NCI-H1417 (cell line): ENCODE data around the gene OVCA2.

Source experiments
- DNase-seq, 3 experiments: peaks; one replicate each; lab custom pipeline; 2025; lab: John Stamatoyannopoulos, UW

Gene OVCA2

GRCh38 chr17:2065949-2066400, 24.2 kb downstream of the OVCA2 start:
- no peak for DNase-seq

GRCh38 chr17:2067048-2067561, 25.3 kb downstream of the OVCA2 start:
- no peak for DNase-seq

- no peak for DNase-seq
Observed at GRCh38 chr17:2067608-2068024, 25.8 kb downstream of the OVCA2 start.

GRCh38 chr17:2068031-2068518, 26.3 kb downstream of the OVCA2 start:
- DNase-seq, result no peak

GRCh38 chr17:2068519-2069051, 26.8 kb downstream of the OVCA2 start:
- peak in 1 of 3 experiments; percentile 5 for DNase-seq

GRCh38 chr17:2070241-2071023, 28.6 kb downstream of the OVCA2 start:
- no peak for DNase-seq

- no peak for DNase-seq
Observed at GRCh38 chr17:2071024-2071385, 29.2 kb downstream of the OVCA2 start.

GRCh38 chr17:2071455-2072281, 29.8 kb downstream of the OVCA2 start:
- DNase-seq, result no peak

- no peak for DNase-seq
Observed at GRCh38 chr17:2074919-2075318, 33.1 kb downstream of the OVCA2 start.

- no peak for DNase-seq
Observed at GRCh38 chr17:2075336-2076086, 33.7 kb downstream of the OVCA2 start.

GRCh38 chr17:2076087-2076984, 34.5 kb downstream of the OVCA2 start:
- DNase-seq, result peak in 1 of 3 experiments; percentile 5

- DNase-seq, result no peak
Observed at GRCh38 chr17:2077040-2077439, 35.2 kb downstream of the OVCA2 start.

GRCh38 chr17:2081564-2081963, 39.7 kb downstream of the OVCA2 start:
- no peak for DNase-seq

GRCh38 chr17:2082003-2082781, 40.4 kb downstream of the OVCA2 start:
- no peak for DNase-seq

- no peak for DNase-seq
Observed at GRCh38 chr17:2083613-2084035, 41.8 kb downstream of the OVCA2 start.

GRCh38 chr17:2084036-2084765, 42.4 kb downstream of the OVCA2 start:
- no peak for DNase-seq

GRCh38 chr17:2084766-2085647, 43.2 kb downstream of the OVCA2 start:
- DNase-seq, result no peak

- DNase-seq, result no peak
Observed at GRCh38 chr17:2085648-2085949, 43.8 kb downstream of the OVCA2 start.
